NCI-H2081 treated with DMSO at 0.1 percent for 48 hours (cell line): Measurements from ENCODE around the gene WDR6.
"Not testable (repeated sequence)": the region's sequence is repeated elsewhere in the genome, so short reads cannot be mapped to it uniquely, and the experiment has no call there.

Source experiments
- DNase-seq: peaks from one replicate; lab custom pipeline; 2025; lab: John Stamatoyannopoulos, UW

The WDR6 gene

DNA sequence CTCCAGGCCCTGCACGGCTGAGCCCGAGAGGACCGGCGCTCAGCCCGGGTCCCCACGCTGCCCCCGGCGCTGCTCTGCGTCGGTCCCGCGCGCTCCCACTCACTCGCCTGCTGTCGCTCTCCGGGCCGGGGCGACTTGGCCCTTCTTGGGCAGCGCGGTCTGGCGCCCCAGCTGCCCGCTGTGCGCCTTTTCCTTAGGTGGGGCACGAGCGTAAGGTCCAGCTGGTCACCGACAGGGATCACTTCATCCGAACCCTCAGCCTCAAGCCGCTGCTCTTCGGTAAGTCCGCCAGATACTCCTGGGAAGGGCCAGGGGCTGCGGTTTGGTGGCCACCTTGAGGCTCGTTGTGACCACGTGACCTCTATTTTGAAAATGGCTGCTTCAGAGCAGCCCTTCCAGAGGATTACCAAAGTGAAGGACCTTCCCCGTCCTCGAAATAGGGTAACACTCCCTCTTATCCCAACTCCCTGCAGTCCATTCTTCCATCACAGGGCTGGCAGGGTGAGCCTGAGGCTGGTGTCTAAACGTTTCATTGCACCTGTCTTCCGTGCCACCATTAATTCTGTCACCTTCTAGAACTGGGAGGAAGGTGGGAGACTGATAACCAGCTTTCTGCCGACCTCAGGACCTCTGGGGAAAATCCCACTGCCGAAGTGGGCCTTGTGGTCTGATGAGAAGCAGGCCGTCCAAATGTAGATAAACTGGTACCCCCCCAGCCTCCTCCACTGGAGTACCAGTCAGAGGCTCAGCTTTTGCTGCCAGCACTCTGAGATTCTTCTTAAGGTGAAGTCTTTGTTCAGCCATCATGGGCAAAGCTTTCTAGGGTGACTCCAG lies 16.3 kb upstream of the WDR6 start:
- no peak for DNase-seq

GRCh38 chr3:48991851-48992545 lies 15.2 kb upstream of the WDR6 start:
- DNase-seq, result no peak

DNA sequence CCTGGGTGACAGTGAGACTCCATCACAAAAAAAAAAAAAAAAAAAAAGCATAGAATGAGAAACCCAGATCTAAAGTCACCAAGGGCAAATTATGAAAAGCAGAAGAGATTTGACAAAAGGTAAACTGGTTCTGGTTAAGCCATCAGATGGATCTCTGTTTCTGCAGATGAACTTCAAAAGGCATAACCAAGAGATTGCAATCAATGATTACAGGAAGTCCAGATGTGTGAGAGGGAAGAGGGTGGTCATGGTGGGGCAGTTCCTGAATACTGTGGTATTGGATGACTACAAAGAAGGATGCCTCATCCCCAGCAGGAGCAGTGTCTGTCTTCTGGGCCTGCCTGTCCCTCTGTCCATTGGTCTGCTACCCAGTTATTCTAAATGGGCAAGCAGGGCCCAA lies 13.4 kb upstream of the WDR6 start:
- DNase-seq, result no peak

GRCh38 chr3:48996640-48997039 lies 10.6 kb upstream of the WDR6 start:
- DNase-seq, result no peak

DNA sequence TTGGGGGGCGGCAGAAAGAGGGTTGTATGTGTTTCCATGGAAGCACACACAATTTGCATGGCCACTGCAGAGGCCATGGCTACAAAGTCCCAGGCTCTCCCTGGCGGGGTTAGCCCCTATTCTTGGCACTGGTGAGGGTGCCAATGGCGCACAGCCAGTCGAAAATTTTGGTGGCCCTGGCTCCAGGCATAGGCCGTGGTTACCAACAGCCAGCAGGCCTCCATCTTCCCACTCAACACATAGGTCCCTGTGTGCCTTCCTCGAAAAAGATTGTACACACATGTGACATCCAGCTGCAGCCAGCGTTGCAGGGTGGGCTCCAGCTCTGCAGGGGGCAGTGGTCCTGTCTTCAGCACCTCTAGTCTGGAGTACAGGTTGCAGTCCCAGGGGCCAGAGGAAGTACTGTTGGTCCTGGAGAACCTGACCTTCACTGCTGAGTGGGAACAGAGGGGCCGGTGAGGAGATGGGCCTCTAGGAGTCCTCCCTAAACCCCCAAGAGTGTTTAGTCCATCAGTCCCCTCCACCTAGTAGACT lies 10.0 kb upstream of the WDR6 start:
- DNase-seq, result no peak

GRCh38 chr3:48997714-48998637 lies 9.2 kb upstream of the WDR6 start:
- DNase-seq, result no peak

DNA sequence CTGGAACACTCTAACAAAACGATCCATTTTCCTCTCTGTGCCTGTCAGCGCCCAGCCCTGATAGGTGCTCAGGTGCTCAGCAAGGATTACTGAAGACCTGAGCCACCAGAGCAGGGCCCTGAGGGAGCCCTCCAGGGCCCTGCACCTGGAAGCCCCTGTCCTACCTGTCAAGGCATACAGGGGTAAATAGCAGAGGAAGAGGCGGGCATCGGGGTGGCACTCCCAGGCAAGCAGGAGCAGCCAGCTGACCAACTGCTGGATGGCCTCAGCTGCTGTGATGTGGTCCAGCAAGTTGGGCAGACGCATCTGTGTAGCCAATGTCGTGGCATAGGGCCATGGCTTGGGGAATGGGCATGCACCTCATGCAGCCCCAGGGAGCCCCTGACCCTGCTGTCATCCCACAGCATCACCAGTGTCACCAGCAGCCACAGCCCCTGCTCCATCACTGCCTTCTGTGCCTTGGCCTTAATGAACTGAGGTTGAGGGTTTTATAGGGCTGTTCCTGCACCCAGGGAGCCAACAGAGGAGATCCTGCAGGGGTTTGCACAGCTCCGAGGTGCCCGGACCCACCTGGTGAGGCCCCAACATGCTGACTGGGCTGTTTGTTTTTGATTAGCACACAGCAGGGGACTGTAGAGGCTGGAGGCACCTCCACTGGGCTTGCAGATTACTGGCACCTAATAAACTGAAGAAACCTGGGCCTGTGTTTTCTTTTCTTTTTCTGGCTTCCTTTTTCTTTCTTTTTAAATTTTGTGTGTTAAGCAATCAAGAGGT lies 7.9 kb upstream of the WDR6 start:
- no peak for DNase-seq

GRCh38 chr3:49001155-49001554 lies 6.0 kb upstream of the WDR6 start:
- DNase-seq, result no peak

GRCh38 chr3:49004352-49005302 lies 2.6 kb upstream of the WDR6 start:
- no peak for DNase-seq

DNA sequence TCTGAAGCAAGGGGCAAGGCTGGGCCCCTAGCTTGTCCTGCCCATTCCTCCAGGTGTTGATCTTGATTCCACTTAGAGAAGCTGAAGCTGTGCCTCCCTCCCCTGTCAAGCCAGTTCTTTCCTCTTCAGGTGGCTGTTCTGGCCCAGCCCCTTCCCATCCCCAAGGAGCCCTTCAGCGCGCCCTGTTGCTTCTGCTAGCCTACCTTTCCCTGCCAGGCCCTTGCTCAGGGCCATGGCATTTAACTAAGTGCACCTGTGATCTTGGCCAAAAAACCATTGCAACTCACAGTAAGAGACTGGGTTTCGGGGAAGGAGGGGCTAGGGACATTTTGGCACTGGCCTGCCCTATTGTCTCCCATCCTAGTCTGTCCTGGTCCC lies 1.9 kb upstream of the WDR6 start:
- DNase-seq, result no peak

DNA sequence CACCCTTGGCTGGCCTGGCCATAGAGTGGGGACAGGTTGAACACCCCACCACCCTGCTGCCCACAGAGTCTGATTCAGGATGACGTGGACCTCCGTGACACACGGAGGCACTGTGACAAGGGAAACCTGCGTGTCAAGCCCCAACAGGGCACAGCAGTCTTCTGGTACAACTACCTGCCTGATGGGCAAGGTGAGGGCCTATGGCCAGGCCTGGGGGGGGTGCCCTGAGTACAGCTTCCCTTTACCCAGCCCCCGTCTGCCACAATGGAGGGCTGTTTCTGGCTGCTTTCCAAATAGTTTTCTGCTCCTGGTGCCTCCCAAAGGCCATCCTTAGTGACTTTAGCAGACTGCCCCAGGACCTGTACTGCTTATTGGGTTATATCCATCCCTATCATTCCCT lies 1.2 kb upstream of the WDR6 start:
- DNase-seq, result no peak

- no peak for DNase-seq
Observed at GRCh38 chr3:49006408-49007067, 653 bp upstream of the WDR6 start.

GRCh38 chr3:49007771-49008528 lies 759 bp downstream of the WDR6 start:
- DNase-seq, result no peak

DNA sequence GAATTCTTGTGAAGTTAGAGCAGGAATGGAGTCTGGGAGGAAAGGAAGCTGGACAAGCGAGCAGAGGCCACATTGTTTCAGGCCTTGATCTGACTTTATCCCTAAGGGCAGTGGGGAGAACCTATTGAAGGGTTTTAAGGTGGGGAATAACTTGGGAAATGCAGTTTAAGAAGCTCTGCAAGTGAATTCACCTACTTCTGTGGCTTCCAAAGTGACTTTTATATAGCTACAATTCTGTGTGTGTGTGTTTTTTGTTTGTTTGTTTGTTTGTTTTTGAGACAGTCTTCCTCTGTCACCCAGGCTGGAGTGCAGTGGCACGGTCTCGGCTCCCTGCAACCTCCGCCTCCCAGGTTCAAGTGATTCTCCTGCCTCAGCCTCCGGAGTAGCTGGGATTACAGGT lies 1.4 kb downstream of the WDR6 start:
- not testable (repeated sequence) for DNase-seq

GRCh38 chr3:49009396-49009795 lies 2.2 kb downstream of the WDR6 start:
- no peak for DNase-seq

- DNase-seq, result no peak
Observed at GRCh38 chr3:49012441-49013017, 5.3 kb downstream of the WDR6 start.

- DNase-seq, result no peak
Observed at GRCh38 chr3:49013113-49013737, 6.0 kb downstream of the WDR6 start.
